ENCODE measurements around the gene CCDC181.

CCDC181 gene

DNA sequence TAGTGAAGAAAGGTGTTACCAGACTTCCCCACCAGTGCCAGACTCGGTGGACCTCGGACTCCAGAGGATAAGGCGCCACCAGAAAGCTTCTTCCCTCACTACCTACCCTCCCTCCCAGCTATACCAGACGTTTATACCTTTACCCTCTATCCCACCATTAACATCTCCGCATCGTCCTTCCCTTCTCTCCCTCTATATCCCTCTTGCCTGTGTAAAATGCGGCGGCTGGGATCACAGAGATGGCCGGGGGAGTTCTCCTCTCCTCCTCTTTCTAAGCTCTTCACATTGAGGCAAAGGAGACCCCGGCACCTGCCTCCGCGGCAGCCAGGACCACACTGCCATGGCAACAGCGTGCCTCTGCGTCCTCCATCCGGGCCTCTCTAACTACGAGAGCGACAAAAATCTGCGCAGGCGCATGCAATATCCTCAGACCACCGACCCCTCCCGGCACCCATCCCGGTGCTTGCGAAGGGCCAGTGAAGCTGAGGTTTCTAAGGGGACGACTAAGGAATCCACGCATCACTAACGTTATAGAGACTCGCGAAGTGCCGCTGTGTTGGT lies at the start of gene CCDC181:
Gene CCDC181, minus strand, starts transcription at position 394 of the 561 bp plus-strand sequence. CDS start 2,547 bp downstream, outside the sequence.
- Mint-ChIP-seq H3K4me1 (peaks cover 12% of the 10 kb centered on the region), H3K4me3 (peak within 1 kb of the TSS; percentile 76), H3K27ac (no peak within 1 kb of the TSS), H3K36me3 (no peaks in the 10 kb centered on the region), H3K27me3 (peaks cover 74% of the 10 kb centered on the region), H3K9me3 (no peaks in the 10 kb centered on the region)
- DNase-seq = peak; percentile 78
- CTCF ChIA-PET = interaction anchor here (1.1 to 1.3 kb wide), 2 partner anchors 79 to 119 kb away, joined by 4 to 5 read pairs; no protein-coding TSS in a partner anchor

DNA sequence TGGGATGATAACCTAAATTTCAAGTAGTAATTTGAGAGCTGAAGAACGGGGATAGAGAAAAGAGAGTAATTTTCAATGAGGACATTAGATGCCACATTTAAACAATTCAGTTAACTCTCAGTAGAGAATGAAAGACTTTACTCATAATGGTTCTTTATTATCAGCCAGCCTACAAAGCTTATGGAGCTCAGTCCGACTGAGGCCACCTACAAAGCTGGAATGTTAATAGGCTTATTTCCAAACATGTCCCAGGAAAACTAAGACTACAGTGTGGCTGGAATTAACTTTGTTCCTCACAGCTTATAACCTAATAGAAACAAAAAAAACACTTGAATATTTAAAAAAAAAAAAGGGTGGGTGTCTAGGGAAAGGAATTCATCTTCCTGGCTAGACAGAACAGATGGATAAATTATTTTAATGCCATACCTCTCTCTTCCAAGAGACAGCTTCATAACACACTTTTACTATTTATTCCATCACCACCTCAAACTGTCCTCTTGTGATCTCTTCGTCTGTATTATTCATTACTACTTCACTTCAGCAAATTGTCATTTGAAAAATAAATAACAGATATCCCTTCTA lies 48.6 kb upstream of the CCDC181 start:
- peaks cover 9% of the 10 kb centered on the region for H3K36me3 Mint-ChIP-seq
- no peaks in the 10 kb centered on the region for H3K9me3 Mint-ChIP-seq
- H3K27me3 Mint-ChIP-seq = no peaks in the 10 kb centered on the region
- CTCF ChIA-PET = interaction anchor here (0.9 kb wide), 1 partner anchor 11 kb away, joined by 3 read pairs; no protein-coding TSS in a partner anchor
- no peak overlapping the region for H3K27ac Mint-ChIP-seq
- H3K4me1 Mint-ChIP-seq = peaks cover 2% of the 10 kb centered on the region
- DNase-seq = no peak
- no peak overlapping the region for H3K4me3 Mint-ChIP-seq

DNA sequence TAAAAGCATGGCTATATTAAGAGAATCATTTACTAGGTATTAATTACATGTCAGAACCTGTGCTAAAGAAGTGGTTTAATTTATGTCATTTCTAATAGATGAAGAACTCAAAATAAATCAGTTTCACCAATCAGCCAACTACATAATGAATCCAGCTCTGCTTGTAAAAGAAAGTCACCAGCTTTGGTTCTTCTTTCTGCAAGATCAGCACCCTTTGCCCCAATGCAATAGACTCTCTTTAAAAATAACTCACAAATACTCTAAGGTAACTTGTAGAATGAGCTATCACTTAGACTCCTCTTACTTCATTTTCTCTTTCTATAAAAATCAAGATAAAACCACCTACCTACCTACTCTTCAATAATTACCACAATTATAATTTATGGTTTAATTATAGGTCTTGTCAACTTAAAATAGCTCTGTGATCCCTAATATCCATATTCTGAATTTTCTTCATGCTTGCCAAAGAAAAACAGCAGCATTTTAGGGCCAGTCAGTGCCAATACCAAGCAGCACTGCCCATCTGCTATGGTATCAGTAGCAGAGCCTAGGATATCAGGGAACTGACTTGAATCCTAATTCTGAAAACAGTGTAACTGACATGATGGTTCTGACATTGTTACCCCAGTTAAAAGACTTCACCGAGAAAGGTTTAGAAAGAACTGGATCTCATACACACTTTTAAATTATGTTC lies 47.2 kb upstream of the CCDC181 start:
- CTCF ChIA-PET = no interaction called here
- DNase-seq = no peak
- no peak overlapping the region for H3K27ac Mint-ChIP-seq

DNA sequence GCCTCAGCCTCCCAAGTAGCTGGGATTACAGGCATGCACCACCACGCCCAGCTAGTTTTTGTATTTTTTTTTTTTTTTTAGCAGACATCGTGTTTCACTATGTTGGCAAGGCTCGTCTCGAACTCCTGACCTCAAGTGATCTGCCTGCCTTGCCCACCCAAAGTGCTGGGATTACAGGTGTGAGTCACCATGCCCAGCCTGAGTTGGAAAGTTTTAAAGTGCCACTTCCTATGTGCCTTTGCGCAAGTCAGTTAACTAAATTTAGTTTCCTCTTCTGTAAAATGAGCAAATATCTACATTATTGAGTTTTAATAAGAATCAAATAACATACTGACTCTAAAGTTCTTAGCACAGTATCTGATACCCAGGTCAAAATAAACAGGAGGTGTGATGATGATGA lies 46.1 kb upstream of the CCDC181 start:
- no peaks in the 10 kb centered on the region for H3K9me3 Mint-ChIP-seq
- H3K27ac Mint-ChIP-seq = no peak overlapping the region
- CTCF ChIA-PET = no interaction called here
- no peak overlapping the region for H3K4me3 Mint-ChIP-seq
- H3K4me1 Mint-ChIP-seq = no peaks in the 10 kb centered on the region
- no peak for DNase-seq
- H3K36me3 Mint-ChIP-seq = peaks cover 9% of the 10 kb centered on the region
- no peaks in the 10 kb centered on the region for H3K27me3 Mint-ChIP-seq

More for the DNA sequence above, 47.2 kb upstream of the CCDC181 start:
- Mint-ChIP-seq H3K27me3 (no peaks in the 10 kb centered on the region), H3K4me3 (no peak overlapping the region), H3K4me1 (no peaks in the 10 kb centered on the region), H3K9me3 (no peaks in the 10 kb centered on the region), H3K36me3 (peaks cover 9% of the 10 kb centered on the region)

DNA sequence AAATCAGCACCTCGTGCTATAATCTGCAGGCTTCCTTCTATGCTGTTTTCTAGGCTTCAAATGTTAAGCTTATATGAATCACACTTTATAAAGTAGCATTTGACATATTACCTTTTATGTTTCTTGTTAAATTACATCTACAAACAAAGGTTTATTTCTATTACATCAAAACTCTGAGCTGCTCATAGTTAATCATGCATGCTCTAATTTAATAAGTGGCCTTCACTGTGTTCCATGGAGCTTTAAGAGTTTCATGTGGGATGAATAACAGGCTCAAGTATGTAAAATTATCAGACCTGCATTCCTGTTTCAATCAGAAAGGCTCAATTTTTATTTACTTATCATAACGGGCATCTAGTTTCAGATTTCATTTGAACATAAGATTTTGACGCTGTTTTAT lies 45.5 kb upstream of the CCDC181 start:
- no peaks in the 10 kb centered on the region for H3K27me3 Mint-ChIP-seq
- DNase-seq = no peak
- no peaks in the 10 kb centered on the region for H3K9me3 Mint-ChIP-seq
- peaks cover 10% of the 10 kb centered on the region for H3K36me3 Mint-ChIP-seq
- CTCF ChIA-PET = no interaction called here
- no peak overlapping the region for H3K27ac Mint-ChIP-seq
- H3K4me1 Mint-ChIP-seq = no peaks in the 10 kb centered on the region
- no peak overlapping the region for H3K4me3 Mint-ChIP-seq

DNA sequence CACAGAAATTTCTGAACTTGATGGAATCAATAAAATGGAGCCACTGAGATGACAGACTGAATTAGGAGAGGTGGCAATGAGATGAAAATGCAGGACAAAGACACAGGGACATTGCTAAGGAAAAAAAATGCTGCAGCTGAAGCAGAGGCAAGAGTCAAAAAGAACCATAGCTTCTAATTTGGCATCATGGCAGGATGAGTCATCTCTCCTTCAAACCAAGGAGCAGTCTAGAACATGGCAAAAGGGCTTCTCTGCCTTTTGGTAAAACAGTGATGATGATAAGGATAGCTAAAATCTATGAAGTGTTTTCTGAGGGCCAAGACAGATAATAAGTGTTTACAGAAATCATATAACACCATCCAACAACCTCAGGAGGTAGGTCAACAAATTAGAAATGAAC lies 41.7 kb upstream of the CCDC181 start:
- Mint-ChIP-seq H3K27ac (no peak overlapping the region), H3K4me1 (no peaks in the 10 kb centered on the region), H3K36me3 (peaks cover 5% of the 10 kb centered on the region), H3K9me3 (no peaks in the 10 kb centered on the region), H3K4me3 (no peak overlapping the region), H3K27me3 (no peaks in the 10 kb centered on the region)
- no peak for DNase-seq
- CTCF ChIA-PET = interaction anchor here (1.1 to 1.9 kb wide), 2 partner anchors 10 to 78 kb away, joined by 3 to 9 read pairs; no protein-coding TSS in a partner anchor

DNA sequence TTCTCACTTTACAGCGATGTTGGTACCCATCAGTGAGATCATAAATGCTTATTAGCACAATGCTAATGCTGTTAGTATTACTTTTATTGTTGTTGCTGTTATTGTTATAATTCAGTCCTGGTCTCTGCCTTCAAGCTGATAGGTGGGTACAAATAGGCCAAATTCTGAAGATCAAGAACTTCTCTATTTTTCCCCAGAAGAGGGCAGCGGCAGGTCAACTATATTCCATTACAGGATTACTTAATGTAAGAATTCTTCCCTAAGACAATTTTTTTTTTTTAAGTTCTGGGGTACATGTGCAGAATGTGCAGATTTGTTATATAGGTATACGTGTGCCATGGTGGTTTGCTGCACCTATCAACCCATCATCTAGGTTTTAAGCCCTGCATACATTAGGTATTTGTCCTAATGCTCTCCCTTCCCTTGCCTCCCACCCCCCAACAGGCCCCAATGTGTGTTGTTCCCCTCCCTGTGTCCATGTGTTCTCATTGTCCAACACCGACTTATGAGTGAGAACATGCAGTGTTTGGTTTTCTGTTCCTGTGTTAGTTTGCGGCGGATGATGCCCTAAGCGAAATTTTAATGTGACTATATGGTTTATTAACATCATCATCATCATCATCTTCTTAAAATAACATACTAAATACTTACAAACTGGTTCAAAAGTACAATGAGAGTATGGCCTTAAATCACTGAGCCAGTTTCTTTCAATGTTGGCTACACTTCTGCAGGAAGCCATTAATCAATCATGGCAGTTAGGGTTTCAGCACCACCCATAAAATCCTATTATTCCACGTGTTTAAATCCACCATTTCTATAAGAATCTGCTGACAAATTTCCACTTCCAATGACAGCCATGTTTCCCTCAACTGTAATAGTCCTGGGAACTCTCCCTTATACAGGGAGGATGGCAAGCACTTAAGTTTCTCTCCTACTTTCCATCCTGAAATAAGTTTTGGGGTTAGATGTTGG lies 39.3 kb upstream of the CCDC181 start:
- no peaks in the 10 kb centered on the region for H3K4me1 Mint-ChIP-seq
- H3K27ac Mint-ChIP-seq = no peak overlapping the region
- H3K27me3 Mint-ChIP-seq = no peaks in the 10 kb centered on the region
- H3K36me3 Mint-ChIP-seq = peaks cover 5% of the 10 kb centered on the region
- no peaks in the 10 kb centered on the region for H3K9me3 Mint-ChIP-seq
- CTCF ChIA-PET = interaction anchor here (0.7 to 3.5 kb wide), 10 partner anchors 10 to 863 kb away, joined by 3 to 24 read pairs (median 4); no protein-coding TSS in a partner anchor
- H3K4me3 Mint-ChIP-seq = no peak overlapping the region
- DNase-seq = peak; percentile 41

DNA sequence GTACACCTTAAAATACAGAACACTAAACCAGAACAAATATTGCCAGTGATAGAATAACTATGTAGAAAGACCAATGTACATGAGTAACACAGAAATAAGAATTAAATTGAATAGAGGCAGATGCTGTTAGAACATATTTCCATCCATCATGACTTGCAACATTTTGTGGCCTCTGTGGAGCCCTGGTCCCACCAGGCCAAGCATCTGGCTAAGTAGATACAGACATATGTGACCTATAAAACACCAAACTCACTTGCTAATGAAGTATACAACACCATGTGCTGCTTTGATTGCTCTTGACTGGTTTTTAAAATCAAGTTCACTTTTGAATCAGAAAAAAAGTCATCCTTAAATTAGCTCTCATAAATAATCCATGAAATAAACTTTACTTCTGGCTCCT lies 38.0 kb upstream of the CCDC181 start:
- no peak for DNase-seq
- CTCF ChIA-PET = interaction anchor here (0.7 to 3.5 kb wide), 4 partner anchors 11 to 247 kb away, joined by 3 to 24 read pairs (median 4); no protein-coding TSS in a partner anchor
- peaks cover 3% of the 10 kb centered on the region for H3K27me3 Mint-ChIP-seq
- H3K4me3 Mint-ChIP-seq = no peak overlapping the region
- no peaks in the 10 kb centered on the region for H3K9me3 Mint-ChIP-seq
- H3K27ac Mint-ChIP-seq = peak overlapping the region; percentile 16
- H3K36me3 Mint-ChIP-seq = peaks cover 5% of the 10 kb centered on the region
- H3K4me1 Mint-ChIP-seq = peaks cover 12% of the 10 kb centered on the region

DNA sequence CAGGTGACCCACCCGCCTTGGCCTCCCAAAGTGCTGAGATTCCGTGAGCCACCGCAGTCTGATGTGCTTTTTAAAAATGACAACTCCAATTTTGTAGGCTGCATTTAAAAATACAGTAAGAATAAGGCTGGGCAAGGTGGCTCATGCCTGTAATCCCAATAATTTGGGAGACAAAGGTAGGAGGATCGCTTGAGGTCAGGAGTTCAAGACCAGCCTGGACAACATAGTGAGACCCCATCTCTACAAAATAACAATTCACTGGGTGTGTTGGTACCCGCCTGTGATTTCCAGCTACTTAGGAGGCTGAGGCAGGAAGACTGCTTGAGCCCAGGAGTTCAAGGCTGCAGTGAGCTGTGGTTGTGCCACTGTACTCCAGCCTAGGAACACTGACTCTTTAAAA lies 35.1 kb upstream of the CCDC181 start:
- H3K36me3 Mint-ChIP-seq = peaks cover 2% of the 10 kb centered on the region
- peaks cover 22% of the 10 kb centered on the region for H3K4me1 Mint-ChIP-seq

DNA sequence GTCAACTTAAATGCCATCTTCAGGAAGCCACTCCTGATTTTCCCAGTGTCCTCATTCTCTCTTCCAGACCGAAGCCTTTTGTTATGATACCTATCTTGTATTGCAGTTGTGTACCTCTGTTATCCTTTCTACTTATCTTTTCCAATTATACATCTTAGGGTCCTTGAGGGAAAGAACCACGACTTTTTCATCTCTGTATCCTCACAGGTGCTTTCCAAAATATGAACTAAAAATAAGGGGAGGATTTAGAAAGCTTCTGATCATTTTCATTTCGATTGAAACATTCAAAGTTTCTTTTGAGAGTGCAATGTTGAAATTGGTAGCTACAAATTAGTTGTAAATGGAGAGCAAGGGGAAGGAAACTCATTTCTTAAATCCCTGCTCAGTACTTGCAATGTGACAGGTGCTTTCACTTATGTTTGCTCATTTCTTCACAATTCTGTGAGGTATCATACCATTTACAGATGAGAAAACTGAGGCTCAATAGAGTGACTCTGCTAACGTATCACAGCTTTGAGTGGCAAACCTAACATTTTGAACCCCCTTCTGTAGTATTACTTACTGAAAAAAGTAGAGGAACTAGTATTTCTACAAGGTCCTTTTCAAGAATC lies 34.2 kb upstream of the CCDC181 start:
- no peak overlapping the region for H3K27ac Mint-ChIP-seq
- H3K36me3 Mint-ChIP-seq = peaks cover 4% of the 10 kb centered on the region
- no peak overlapping the region for H3K4me3 Mint-ChIP-seq
- no peak for DNase-seq
- peaks cover 6% of the 10 kb centered on the region for H3K27me3 Mint-ChIP-seq
- H3K4me1 Mint-ChIP-seq = peaks cover 23% of the 10 kb centered on the region
- H3K9me3 Mint-ChIP-seq = peaks cover 9% of the 10 kb centered on the region
- CTCF ChIA-PET = interaction anchor here (1.1 to 1.7 kb wide), 3 partner anchors 83 to 93 kb away, joined by 3 to 6 read pairs (median 4); partner anchors contain the start of genes BLZF1 and NME7

More for the DNA sequence above, 35.1 kb upstream of the CCDC181 start:
- CTCF ChIA-PET = no interaction called here
- DNase-seq = no peak
- no peak overlapping the region for H3K4me3 Mint-ChIP-seq
- peaks cover 2% of the 10 kb centered on the region for H3K9me3 Mint-ChIP-seq
- no peak overlapping the region for H3K27ac Mint-ChIP-seq
- H3K27me3 Mint-ChIP-seq = peaks cover 6% of the 10 kb centered on the region

DNA sequence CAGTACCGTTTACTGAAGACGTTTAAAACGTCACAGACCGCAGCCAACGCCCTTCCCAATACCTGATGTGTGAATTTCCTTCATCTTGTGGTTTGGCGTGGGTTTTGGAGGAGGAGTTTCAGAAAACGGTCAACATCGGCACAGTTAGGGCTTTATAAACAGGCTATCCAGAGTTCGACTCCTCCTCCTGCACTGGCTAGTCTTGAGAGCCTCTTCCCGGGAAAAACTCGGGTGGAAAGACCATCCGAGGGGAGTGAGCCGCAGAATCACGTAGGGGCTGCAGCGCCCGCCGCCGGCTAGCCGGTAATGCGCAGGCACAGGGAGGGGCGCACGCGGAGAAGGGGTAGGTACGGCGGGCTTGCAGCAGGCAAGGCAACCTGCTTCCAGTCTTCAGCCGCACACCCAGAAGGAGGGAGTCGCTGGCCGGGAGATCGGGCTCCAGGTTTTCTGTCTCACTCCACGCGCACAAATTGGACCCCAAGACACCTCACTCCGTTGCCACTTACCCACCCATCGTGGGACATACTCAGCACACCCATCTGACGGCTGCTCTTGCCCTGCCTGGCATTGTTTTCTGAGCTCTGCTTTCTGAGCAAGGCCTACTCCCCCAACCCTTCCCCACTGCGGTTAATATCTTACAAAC lies 33.0 kb upstream of the CCDC181 start:
- Mint-ChIP-seq H3K4me1 (peaks cover 27% of the 10 kb centered on the region), H3K9me3 (peaks cover 10% of the 10 kb centered on the region), H3K4me3 (peak overlapping the region; percentile 51), H3K27ac (peak overlapping the region; percentile 75), H3K27me3 (peaks cover 12% of the 10 kb centered on the region), H3K36me3 (peaks cover 4% of the 10 kb centered on the region)
- CTCF ChIA-PET = interaction anchor here (1.1 to 1.7 kb wide), 3 partner anchors 84 to 92 kb away, joined by 3 to 6 read pairs (median 4); partner anchors contain the start of genes BLZF1 and NME7
- peak; percentile 50 for DNase-seq

DNA sequence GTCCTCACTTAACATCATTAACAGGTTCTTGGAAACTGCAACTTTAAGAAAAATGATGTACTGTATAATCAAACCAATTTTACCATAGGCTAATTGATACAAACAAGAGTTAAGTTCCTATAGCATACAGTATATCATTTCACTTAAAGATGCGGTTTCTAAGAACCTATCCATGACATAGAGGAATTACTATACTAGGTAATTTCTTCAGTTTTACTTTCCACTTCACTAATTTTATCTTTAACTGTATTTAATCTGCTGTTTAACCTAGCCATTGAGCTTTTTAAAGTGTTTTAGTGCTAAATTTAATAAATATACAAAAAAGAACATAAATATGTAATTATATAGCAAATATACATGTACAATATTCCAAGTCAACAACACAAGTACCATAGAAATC lies 30.2 kb upstream of the CCDC181 start:
- DNase-seq = no peak
- Mint-ChIP-seq H3K4me1 (peaks cover 27% of the 10 kb centered on the region), H3K36me3 (peaks cover 4% of the 10 kb centered on the region), H3K27me3 (peaks cover 16% of the 10 kb centered on the region), H3K4me3 (no peak overlapping the region), H3K9me3 (peaks cover 10% of the 10 kb centered on the region), H3K27ac (no peak overlapping the region)
- CTCF ChIA-PET = no interaction called here

DNA sequence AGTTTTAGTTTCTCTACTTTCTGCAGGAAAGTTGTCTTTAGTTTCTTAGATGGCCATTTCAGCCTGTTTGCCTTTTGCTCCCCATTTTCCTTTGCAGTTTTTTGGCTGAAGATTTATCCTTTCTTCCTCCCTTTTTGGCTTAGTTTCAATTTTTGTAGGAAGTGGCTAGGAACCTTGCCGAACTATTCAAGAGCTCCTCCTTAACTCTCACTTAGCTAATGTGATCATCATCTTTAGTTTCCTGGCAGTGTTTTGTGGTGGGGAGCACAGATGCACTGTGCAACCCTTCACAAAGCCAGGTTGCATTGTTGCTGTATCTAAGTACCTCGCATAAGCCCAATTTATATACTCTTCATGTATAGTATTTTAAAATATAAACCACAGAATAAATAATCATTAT lies 28.8 kb upstream of the CCDC181 start:
- Mint-ChIP-seq H3K4me3 (no peak overlapping the region), H3K4me1 (peaks cover 21% of the 10 kb centered on the region), H3K9me3 (peaks cover 10% of the 10 kb centered on the region), H3K27ac (no peak overlapping the region), H3K27me3 (peaks cover 25% of the 10 kb centered on the region), H3K36me3 (peaks cover 4% of the 10 kb centered on the region)
- CTCF ChIA-PET = interaction anchor here (0.7 to 1.2 kb wide), 2 partner anchors 10 to 75 kb away, joined by 3 read pairs; no protein-coding TSS in a partner anchor
- DNase-seq = no peak
